A549 (cell line): ENCODE results near the gene CCL4.

Source experiments
- CEBPB ChIP-seq, 2 experiments: fragments of >200 bp in 1 of 2; sonication (Bioruptor Twin) in 1 of 2; formaldehyde crosslinking in 1 of 2; IDR thresholded peaks; 2 replicates each; pipeline ENCODE4 v1.6.1; 2012 to 2016
- CTCF ChIP-seq: fragments of >200 bp; sonication (Bioruptor Twin); formaldehyde crosslinking; IDR thresholded peaks from 3 replicates; pipeline ENCODE4 v1.5.1; 2016
- FOSL2 ChIP-seq, 2 experiments: fragments of 450-650 bp in 1 of 2; fragments of >200 bp in 1 of 2; sonication (Bioruptor Twin) in 1 of 2; formaldehyde crosslinking; IDR thresholded peaks; 2 replicates each; pipeline versions ENCODE4 v1.5.0 to v1.6.1; 2016 to 2020; ENCODE audit warnings: mild to moderate bottlenecking in 1 of 2, moderate library complexity in 1 of 2
- NFE2L2 ChIP-seq: fragments of 150-350 bp; conservative IDR thresholded peaks from 2 replicates; pipeline ENCODE4 v1.6.1; 2014; ENCODE audit warnings: low read length
- PBX3 ChIP-seq: IDR thresholded peaks from 2 replicates; pipeline ENCODE4 v1.6.1; 2012
- POLR2A ChIP-seq: IDR thresholded peaks from 2 replicates; pipeline ENCODE4 v1.6.1; 2012; ENCODE audit warnings: mild to moderate bottlenecking, low read length
- REST ChIP-seq: fragments of 200-600 bp; sonication (generic); IDR thresholded peaks from 2 replicates; pipeline ENCODE4 v1.6.1; 2016; ENCODE audit warnings: antibody characterized with exemption, mild to moderate bottlenecking, moderate library complexity
- SREBF2 ChIP-seq: fragments of 450-650 bp; IDR thresholded peaks from 2 replicates; pipeline ENCODE4 v1.6.1; 2014; ENCODE audit warnings: mild to moderate bottlenecking, moderate library complexity
- USF2 ChIP-seq: fragments of 450-650 bp; IDR thresholded peaks from 2 replicates; pipeline ENCODE4 v1.6.1; 2014; ENCODE audit warnings: antibody characterized with exemption

GRCh38 chr17:36089888-36090836 is 13.5 kb upstream of the CCL4 start, which contains the start of gene CCL3:
- no peak for TF ChIP-seq FOSL2 (IDR thresholded peaks at IDR 0.05)
- no peak for TF ChIP-seq FOSL2 (CRISPR knock-in tag; IDR thresholded peaks at IDR 0.05)
- TF ChIP-seq REST: no peak
- TF ChIP-seq POLR2A: no peak
- no peak for TF ChIP-seq CEBPB (IDR thresholded peaks at IDR 0.05)
- TF ChIP-seq PBX3: no peak
- TF ChIP-seq CTCF: no peak
- no peak for TF ChIP-seq SREBF2
- no peak for TF ChIP-seq NFE2L2
- TF ChIP-seq USF2: no peak
